A549 (cell line): ENCODE data around the gene GABARAP.

Experiments used
- ATOH8 ChIP-seq: fragments of 250-450 bp; sonication (Bioruptor Pico); IDR thresholded peaks from 2 replicates; pipeline ENCODE4 v1.5.0; 2020; ENCODE audit warnings: low read depth, mild to moderate bottlenecking, moderate library complexity
- BCL3 ChIP-seq: fragments of >200 bp; sonication (Bioruptor Twin); formaldehyde crosslinking; IDR thresholded peaks from 3 replicates; pipeline ENCODE4 v1.6.1; 2016
- CBX2 ChIP-seq: fragments of 200-600 bp; sonication (generic); IDR thresholded peaks from 2 replicates; pipeline ENCODE4 v1.6.1; 2016; ENCODE audit warnings: low read depth, mild to moderate bottlenecking, borderline replicate concordance
- CTCF ChIP-seq: fragments of >200 bp; sonication (Bioruptor Twin); formaldehyde crosslinking; IDR thresholded peaks from 3 replicates; pipeline ENCODE4 v1.5.1; 2016
- EHMT2 ChIP-seq: fragments of 200-600 bp; sonication (generic); IDR thresholded peaks from 2 replicates; pipeline ENCODE4 v1.6.1; 2016; ENCODE audit warnings: antibody characterized with exemption, low read depth, mild to moderate bottlenecking, moderate library complexity
- HOXA7 ChIP-seq: fragments of 250-450 bp; sonication (Bioruptor Pico); IDR thresholded peaks from 2 replicates; pipeline ENCODE4 v1.5.0; 2020; ENCODE audit warnings: mild to moderate bottlenecking, moderate library complexity
- MAX ChIP-seq: IDR thresholded peaks from 2 replicates; pipeline ENCODE4 v1.6.1; 2012
- MYC ChIP-seq: IDR thresholded peaks from 2 replicates; pipeline ENCODE4 v1.6.1; 2012; ENCODE audit warnings: mild to moderate bottlenecking, inconsistent platforms, low read length, improper control_type of control experiment, borderline replicate concordance
- NPAS2 ChIP-seq: fragments of 250-450 bp; sonication (Bioruptor Pico); IDR thresholded peaks from 2 replicates; pipeline ENCODE4 v1.8.0; 2022; ENCODE audit warnings: mild to moderate bottlenecking, moderate library complexity, borderline replicate concordance
- POLR2A ChIP-seq: IDR thresholded peaks from 2 replicates; pipeline ENCODE4 v1.6.1; 2012; ENCODE audit warnings: mild to moderate bottlenecking, low read length
- REST ChIP-seq: fragments of 200-600 bp; sonication (generic); IDR thresholded peaks from 2 replicates; pipeline ENCODE4 v1.6.1; 2016; ENCODE audit warnings: antibody characterized with exemption, mild to moderate bottlenecking, moderate library complexity
- USF2 ChIP-seq: fragments of 450-650 bp; IDR thresholded peaks from 2 replicates; pipeline ENCODE4 v1.6.1; 2014; ENCODE audit warnings: antibody characterized with exemption

- TF ChIP-seq MYC (no peak), CTCF (no peak), HOXA7 (no peak), REST (no peak), ATOH8 (CRISPR knock-in tag) (no peak), MAX (no peak), EHMT2 (no peak), NPAS2 (no peak), POLR2A (no peak), CBX2 (no peak), USF2 (no peak), BCL3 (no peak)
Measured at GRCh38 chr17:7224661-7225111, 17.6 kb downstream of the GABARAP start.
